GM23338 (cell line): ENCODE data around the gene NIFK. TPM values are rescaled to one million over a fixed set of nuclear protein-coding genes. Genes with fewer than 3 reads are reported as not detected.

Source experiments
- ATAC-seq: fragments of 200-7000 bp; cut with Tn5 transposase; 3 replicates; pipeline ENCODE4 v1.9.1; 2020
- DNase-seq: peaks from one replicate; pipeline ENCODE4 v3.0.0-alpha.2; 2015; ENCODE audit warnings: low spot score
- H2AFZ ChIP-seq: fragments of 200-600 bp; sonication (generic); 2 replicates; pipeline ENCODE4 v1.8.0; 2016; ENCODE audit warnings: antibody characterized with exemption, mild to moderate bottlenecking, moderate library complexity
- H3F3A ChIP-seq: fragments of 200-600 bp; sonication (generic); replicated peaks from 2 replicates; pipeline ENCODE4 v1.8.0; 2017; ENCODE audit warnings: antibody characterized with exemption, mixed run types, low read depth
- H3K27ac ChIP-seq: fragments of 200-600 bp; sonication (generic); 2 replicates; pipeline ENCODE4 v1.6.1; 2016; ENCODE audit warnings: low read depth
- H3K27me3 ChIP-seq: fragments of 200-600 bp; sonication (generic); 2 replicates; pipeline ENCODE4 v1.8.0; 2016; ENCODE audit warnings: mild to moderate bottlenecking, mixed run types, moderate library complexity; ENCODE audit not compliant: insufficient read depth
- H3K36me3 ChIP-seq: fragments of 200-600 bp; sonication (generic); 2 replicates; pipeline ENCODE4 v1.8.0; 2016; ENCODE audit warnings: mild to moderate bottlenecking; ENCODE audit not compliant: insufficient read depth
- H3K4me1 ChIP-seq: fragments of 200-600 bp; sonication (generic); 2 replicates; pipeline ENCODE4 v1.8.0; 2016; ENCODE audit warnings: mild to moderate bottlenecking, moderate library complexity; ENCODE audit not compliant: insufficient read depth
- H3K4me2 ChIP-seq: fragments of 200-600 bp; sonication (generic); 2 replicates; pipeline ENCODE4 v1.7.1; 2017; ENCODE audit warnings: mixed run types
- H3K4me3 ChIP-seq: fragments of 200-600 bp; sonication (generic); 2 replicates; pipeline ENCODE4 v1.6.1; 2016; ENCODE audit warnings: mixed run types
- H3K79me2 ChIP-seq: fragments of 200-600 bp; sonication (generic); replicated peaks from 2 replicates; pipeline ENCODE4 v1.8.0; 2017; ENCODE audit warnings: mild to moderate bottlenecking; ENCODE audit not compliant: insufficient read depth
- H3K9me2 ChIP-seq: fragments of 200-600 bp; sonication (generic); 2 replicates; pipeline ENCODE4 v1.8.0; 2017; ENCODE audit not compliant: insufficient read depth
- H4K20me1 ChIP-seq: fragments of 200-600 bp; sonication (generic); replicated peaks from 2 replicates; pipeline ENCODE4 v1.8.0; 2017; ENCODE audit warnings: mild to moderate bottlenecking; ENCODE audit not compliant: insufficient read depth
- H3K27ac Mint-ChIP-seq: 2 replicates; pipeline ENCODE4 v1.8.0; 2020; ENCODE audit warnings: inconsistent platforms, mild to moderate bottlenecking, moderate library complexity, mixed read lengths
- H3K27me3 Mint-ChIP-seq: 3 replicates; pipeline ENCODE4 v1.8.0; 2022; ENCODE audit warnings: low read depth, mild to moderate bottlenecking, moderate library complexity, mixed read lengths, inconsistent platforms; ENCODE audit not compliant: insufficient read depth, poor library complexity
- H3K36me3 Mint-ChIP-seq: 3 replicates; pipeline ENCODE4 v1.8.0; 2021; ENCODE audit warnings: low read depth, mild to moderate bottlenecking, inconsistent platforms, moderate library complexity, mixed read lengths
- H3K4me1 Mint-ChIP-seq: 3 replicates; pipeline ENCODE4 v1.8.0; 2020; ENCODE audit warnings: mild to moderate bottlenecking, inconsistent platforms, mixed read lengths
- H3K4me3 Mint-ChIP-seq: 3 replicates; pipeline ENCODE4 v1.8.0; 2021; ENCODE audit warnings: moderate library complexity, mild to moderate bottlenecking, inconsistent platforms, mixed read lengths
- H3K9me3 Mint-ChIP-seq: 3 replicates; pipeline ENCODE4 v1.8.0; 2020; ENCODE audit warnings: moderate library complexity, mild to moderate bottlenecking, inconsistent platforms, mixed read lengths
- CREB1 ChIP-seq: fragments of 250-450 bp; sonication (Bioruptor Pico); IDR thresholded peaks from 2 replicates; pipeline ENCODE4 v1.5.0; 2020; ENCODE audit warnings: low read depth, mild to moderate bottlenecking, moderate library complexity
- CTCF ChIP-seq, 2 experiments: fragments of 200-600 bp in 1 of 2; sonication (generic) in 1 of 2; conservative IDR thresholded peaks; 2 replicates each; pipeline versions ENCODE4 v1.5.1 to v1.6.1; 2016 to 2017; ENCODE audit warnings: antibody characterized with exemption in 2 of 2, low read depth in 2 of 2, mild to moderate bottlenecking in 2 of 2, moderate library complexity in 1 of 2
- ETS1 ChIP-seq: IDR thresholded peaks from 2 replicates; pipeline ENCODE4 v1.6.1; 2016; ENCODE audit warnings: antibody characterized with exemption
- JUNB ChIP-seq: IDR thresholded peaks from one replicate; pipeline ENCODE4 v1.6.1; 2016; ENCODE audit warnings: antibody characterized with exemption; ENCODE audit not compliant: unreplicated experiment
- NANOG ChIP-seq: IDR thresholded peaks from 2 replicates; pipeline ENCODE4 v1.6.1; 2016; ENCODE audit warnings: antibody characterized with exemption, borderline replicate concordance
- POLR2AphosphoS5 ChIP-seq: IDR thresholded peaks from 2 replicates; pipeline ENCODE4 v1.6.1; 2016; ENCODE audit warnings: antibody characterized with exemption, low read depth
- REST ChIP-seq: IDR thresholded peaks from one replicate; pipeline ENCODE4 v1.6.1; 2018; ENCODE audit warnings: antibody characterized with exemption; ENCODE audit not compliant: unreplicated experiment
- STAT1 ChIP-seq: IDR thresholded peaks from one replicate; pipeline ENCODE4 v1.6.1; 2016; ENCODE audit warnings: antibody characterized with exemption; ENCODE audit not compliant: unreplicated experiment
- ZNF331 ChIP-seq: fragments of 250-450 bp; sonication (Bioruptor Pico); IDR thresholded peaks from 2 replicates; pipeline ENCODE4 v1.5.0; 2020; ENCODE audit warnings: low read depth, mild to moderate bottlenecking, moderate library complexity
- ZNF462 ChIP-seq: fragments of 250-450 bp; sonication (Bioruptor Pico); IDR thresholded peaks from 2 replicates; pipeline ENCODE4 v1.5.0; 2020; ENCODE audit warnings: mild to moderate bottlenecking, moderate library complexity
- polyA plus RNA-seq: library from polyadenylated mRNA; unstranded; fragments of >200 nt; fragmentation: Nextera tagmentation; extraction: Ambion mirVana; gene quantifications from 2 replicates; pipeline ENCODE4 v1.2.1, GENCODE V29; 2016
- total RNA-seq: library from RNA; depleted of rRNA; stranded (reverse); fragments of >200 nt; shearing (Covaris generic); gene quantifications from 2 replicates; pipeline ENCODE4 v1.2.3, GENCODE V29; 2014

Gene NIFK
- total and polyA plus RNA-seq, 2 experiments from 2014 or later, result 106 to 289 TPM

- TF ChIP-seq ZNF462 (CRISPR knock-in tag) (no peak), CTCF (conservative IDR thresholded peaks at IDR 0.05; ENCODE audit: low read depth in 2 of 2) (no peak), ETS1 (no peak), JUNB (no peak), CREB1 (CRISPR knock-in tag) (no peak), POLR2AphosphoS5 (no peak), STAT1 (no peak)
Observed at GRCh38 chr2:121705958-121706357, 30.7 kb downstream of the NIFK start (continued).

GRCh38 chr2:121705390-121705789 is 31.3 kb downstream of the NIFK start:
- no peaks in the 10 kb centered on the region for H3K27me3 ChIP-seq
- no peaks in the 10 kb centered on the region for H4K20me1 ChIP-seq
- H3K4me3 Mint-ChIP-seq, result no peak overlapping the region
- no peak overlapping the region for H3K4me3 ChIP-seq
- ATAC-seq (no peak), DNase-seq (no peak)
- no peaks in the 10 kb centered on the region for H3K79me2 ChIP-seq
- H3K36me3 ChIP-seq, result no peaks in the 10 kb centered on the region; the same call in 1 of the 2 replicates
- no peaks in the 10 kb centered on the region for H3F3A ChIP-seq
- H3K27ac ChIP-seq, result no peak overlapping the region
- H3K27ac Mint-ChIP-seq, result no peak overlapping the region
- no peaks in the 10 kb centered on the region for H3K36me3 Mint-ChIP-seq
- H3K4me1 Mint-ChIP-seq, result peaks cover 19% of the 10 kb centered on the region
- H3K4me2 ChIP-seq, result no peak overlapping the region
- H2AFZ ChIP-seq, result peak overlapping the region; percentile 76
- no peaks in the 10 kb centered on the region; the same call in 1 of the 2 replicates for H3K4me1 ChIP-seq
- H3K9me3 Mint-ChIP-seq, result no peaks in the 10 kb centered on the region
- no peaks in the 10 kb centered on the region for H3K9me2 ChIP-seq
- H3K27me3 Mint-ChIP-seq, result peaks cover 6% of the 10 kb centered on the region
- TF ChIP-seq NANOG, result no peak
- no peak for TF ChIP-seq STAT1
- TF ChIP-seq ETS1, result no peak
- TF ChIP-seq REST, result no peak
- no peak for TF ChIP-seq ZNF331 (CRISPR knock-in tag)
